Neural cell (in vitro differentiated cells): Measurements from ENCODE around the gene ABCA8. TPM values are rescaled to one million over a fixed set of nuclear protein-coding genes. Genes with fewer than 3 reads are reported as not detected.

Experiments
- H2AFZ ChIP-seq: fragments of 200-600, 300-800 bp; sonication (generic), shearing (Covaris generic); 2 replicates; pipeline ENCODE4 v1.6.0; 2014; ENCODE audit warnings: low read depth, mild to moderate bottlenecking, antibody characterized with exemption, low read length, moderate library complexity
- H3F3A ChIP-seq: fragments of 200-600 bp; shearing (Covaris generic); 2 replicates; pipeline ENCODE4 v1.6.1; 2016; ENCODE audit warnings: mild to moderate bottlenecking, moderate library complexity, mixed read lengths, antibody characterized with exemption, low read length; ENCODE audit not compliant: insufficient read depth, poor library complexity, severe bottlenecking
- H3K27ac ChIP-seq: fragments of 200-600, 300-800 bp; sonication (generic), shearing (Covaris generic); 2 replicates; pipeline ENCODE4 v1.5.1; 2014; ENCODE audit warnings: mild to moderate bottlenecking, low read length, moderate library complexity
- H3K27me3 ChIP-seq: fragments of 300-800, 200-600 bp; sonication (generic), shearing (Covaris generic); 2 replicates; pipeline ENCODE4 v1.6.0; 2014; ENCODE audit warnings: mild to moderate bottlenecking, low read depth, low read length, moderate library complexity; ENCODE audit not compliant: insufficient read depth
- H3K36me3 ChIP-seq: fragments of 300-800, 200-600 bp; sonication (generic), shearing (Covaris generic); 2 replicates; pipeline ENCODE4 v1.5.1; 2014; ENCODE audit warnings: mild to moderate bottlenecking, antibody characterized with exemption, low read length, moderate library complexity; ENCODE audit not compliant: insufficient read depth
- H3K4me2 ChIP-seq: fragments of 300-800, 200-600 bp; sonication (generic), shearing (Covaris generic); 2 replicates; pipeline ENCODE4 v1.6.0; 2014; ENCODE audit warnings: mild to moderate bottlenecking, low read length
- H3K4me3 ChIP-seq: fragments of 300-800, 200-600 bp; sonication (generic), shearing (Covaris generic); 2 replicates; pipeline ENCODE4 v1.5.1; 2014; ENCODE audit warnings: mild to moderate bottlenecking, low read length, moderate library complexity
- H3K79me2 ChIP-seq: fragments of 200-600 bp; shearing (Covaris generic); replicated peaks from 2 replicates; pipeline ENCODE4 v1.6.0; 2014; ENCODE audit warnings: mild to moderate bottlenecking, low read length, moderate library complexity; ENCODE audit not compliant: insufficient read depth
- H3K9ac ChIP-seq: fragments of 300-800, 200-600 bp; sonication (generic), shearing (Covaris generic); 2 replicates; pipeline ENCODE4 v1.6.1; 2016; ENCODE audit warnings: mild to moderate bottlenecking, low read length, mixed read lengths
- H3K9me2 ChIP-seq: fragments of 200-600 bp; shearing (Covaris generic); 2 replicates; pipeline ENCODE4 v1.6.1; 2016; ENCODE audit warnings: mild to moderate bottlenecking, low read length, mixed read lengths; ENCODE audit not compliant: insufficient read depth
- H3K9me3 ChIP-seq: fragments of 200-600, 300-800 bp; sonication (generic), shearing (Covaris generic); 2 replicates; pipeline ENCODE4 v1.6.1; 2016; ENCODE audit warnings: mild to moderate bottlenecking, mixed run types, low read length, moderate library complexity, mixed read lengths
- H4K20me1 ChIP-seq: fragments of 200-600 bp; shearing (Covaris generic); 2 replicates; pipeline ENCODE4 v1.6.1; 2016; ENCODE audit warnings: mild to moderate bottlenecking, mixed run types; ENCODE audit not compliant: insufficient read depth
- EP300 ChIP-seq: fragments of 450-650 bp; conservative IDR thresholded peaks from 2 replicates; pipeline ENCODE4 v1.6.1; 2014; ENCODE audit warnings: antibody characterized with exemption, mild to moderate bottlenecking, moderate library complexity; ENCODE audit not compliant: poor library complexity, severe bottlenecking
- EZH2 ChIP-seq: fragments of 200-600, 300-800 bp; shearing (Covaris generic), sonication (generic); IDR thresholded peaks from 2 replicates; pipeline ENCODE4 v1.6.1; 2014; ENCODE audit warnings: antibody characterized with exemption, low read length, borderline replicate concordance, mild to moderate bottlenecking; ENCODE audit not compliant: insufficient read depth, poor library complexity, severe bottlenecking
- MXI1 ChIP-seq: fragments of 450-650 bp; conservative IDR thresholded peaks from 2 replicates; pipeline ENCODE4 v1.6.1; 2014; ENCODE audit warnings: antibody characterized with exemption, mild to moderate bottlenecking; ENCODE audit not compliant: poor library complexity, severe bottlenecking
- POLR2AphosphoS5 ChIP-seq: IDR thresholded peaks from 2 replicates; pipeline ENCODE4 v1.6.1; 2012
- RAD21 ChIP-seq: fragments of 450-650 bp; conservative IDR thresholded peaks from 2 replicates; pipeline ENCODE4 v1.6.1; 2014; ENCODE audit warnings: antibody characterized with exemption, mild to moderate bottlenecking, moderate library complexity
- SMC3 ChIP-seq: fragments of 450-650 bp; conservative IDR thresholded peaks from 2 replicates; pipeline ENCODE4 v1.6.1; 2014; ENCODE audit warnings: antibody characterized with exemption, mild to moderate bottlenecking, moderate library complexity; ENCODE audit not compliant: poor library complexity
- TAF1 ChIP-seq: IDR thresholded peaks from 2 replicates; pipeline ENCODE4 v1.6.1; 2012; ENCODE audit warnings: low read depth
- polyA plus RNA-seq: library from polyadenylated mRNA; depleted of rRNA; stranded (reverse); fragments of >200 nt; gene quantifications from 2 replicates; pipeline ENCODE4 v1.2.3, GENCODE V29; 2014
- TF ChIP-seq, protein P1 (sequence below): IDR thresholded peaks from 2 replicates; pipeline ENCODE4 v1.6.1; 2012; ENCODE audit warnings: borderline replicate concordance
- TF ChIP-seq, protein P2 (sequence below): fragments of 450-650 bp; IDR thresholded peaks from 2 replicates; pipeline ENCODE4 v1.5.1; 2014; ENCODE audit warnings: antibody characterized with exemption, mild to moderate bottlenecking, moderate library complexity; ENCODE audit not compliant: poor library complexity, severe bottlenecking

Gene ABCA8
- polyA plus RNA-seq, 1 donor from 2014 or later = not detected

DNA sequence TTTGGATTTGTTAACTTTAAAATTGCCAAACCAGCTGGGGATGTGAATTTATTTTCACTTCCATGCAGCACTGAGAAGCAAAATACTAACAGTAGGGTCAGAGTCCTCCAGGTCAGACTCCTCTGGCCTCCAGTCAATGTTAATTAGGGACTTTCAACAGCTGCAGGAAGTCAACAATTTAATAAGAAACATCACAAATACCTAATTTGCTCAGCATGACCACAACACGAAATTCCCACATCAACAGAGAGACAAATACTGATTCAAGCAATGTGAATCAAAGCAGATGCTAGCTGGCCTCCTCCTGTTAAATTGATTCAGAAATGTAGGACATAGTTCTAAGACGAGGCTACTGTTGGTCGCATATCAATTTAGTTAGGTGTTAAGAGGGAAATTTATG is 111.7 kb downstream of the ABCA8 start:
- Histone ChIP-seq H3K9me3 (no peaks in the 10 kb centered on the region), H2AFZ (no peak overlapping the region), H3F3A (no peaks in the 10 kb centered on the region), H3K79me2 (no peaks in the 10 kb centered on the region), H3K4me2 (no peak overlapping the region), H3K27ac (no peak overlapping the region), H3K9ac (no peak overlapping the region), H3K27me3 (no peaks in the 10 kb centered on the region), H3K36me3 (no peaks in the 10 kb centered on the region), H3K9me2 (no peaks in the 10 kb centered on the region), H3K4me3 (no peak overlapping the region), H4K20me1 (no peaks in the 10 kb centered on the region)
- TF ChIP-seq MXI1 = no peak
- TF ChIP-seq, protein P1, sequence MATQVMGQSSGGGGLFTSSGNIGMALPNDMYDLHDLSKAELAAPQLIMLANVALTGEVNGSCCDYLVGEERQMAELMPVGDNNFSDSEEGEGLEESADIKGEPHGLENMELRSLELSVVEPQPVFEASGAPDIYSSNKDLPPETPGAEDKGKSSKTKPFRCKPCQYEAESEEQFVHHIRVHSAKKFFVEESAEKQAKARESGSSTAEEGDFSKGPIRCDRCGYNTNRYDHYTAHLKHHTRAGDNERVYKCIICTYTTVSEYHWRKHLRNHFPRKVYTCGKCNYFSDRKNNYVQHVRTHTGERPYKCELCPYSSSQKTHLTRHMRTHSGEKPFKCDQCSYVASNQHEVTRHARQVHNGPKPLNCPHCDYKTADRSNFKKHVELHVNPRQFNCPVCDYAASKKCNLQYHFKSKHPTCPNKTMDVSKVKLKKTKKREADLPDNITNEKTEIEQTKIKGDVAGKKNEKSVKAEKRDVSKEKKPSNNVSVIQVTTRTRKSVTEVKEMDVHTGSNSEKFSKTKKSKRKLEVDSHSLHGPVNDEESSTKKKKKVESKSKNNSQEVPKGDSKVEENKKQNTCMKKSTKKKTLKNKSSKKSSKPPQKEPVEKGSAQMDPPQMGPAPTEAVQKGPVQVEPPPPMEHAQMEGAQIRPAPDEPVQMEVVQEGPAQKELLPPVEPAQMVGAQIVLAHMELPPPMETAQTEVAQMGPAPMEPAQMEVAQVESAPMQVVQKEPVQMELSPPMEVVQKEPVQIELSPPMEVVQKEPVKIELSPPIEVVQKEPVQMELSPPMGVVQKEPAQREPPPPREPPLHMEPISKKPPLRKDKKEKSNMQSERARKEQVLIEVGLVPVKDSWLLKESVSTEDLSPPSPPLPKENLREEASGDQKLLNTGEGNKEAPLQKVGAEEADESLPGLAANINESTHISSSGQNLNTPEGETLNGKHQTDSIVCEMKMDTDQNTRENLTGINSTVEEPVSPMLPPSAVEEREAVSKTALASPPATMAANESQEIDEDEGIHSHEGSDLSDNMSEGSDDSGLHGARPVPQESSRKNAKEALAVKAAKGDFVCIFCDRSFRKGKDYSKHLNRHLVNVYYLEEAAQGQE = no peak
- TF ChIP-seq, protein P2, sequence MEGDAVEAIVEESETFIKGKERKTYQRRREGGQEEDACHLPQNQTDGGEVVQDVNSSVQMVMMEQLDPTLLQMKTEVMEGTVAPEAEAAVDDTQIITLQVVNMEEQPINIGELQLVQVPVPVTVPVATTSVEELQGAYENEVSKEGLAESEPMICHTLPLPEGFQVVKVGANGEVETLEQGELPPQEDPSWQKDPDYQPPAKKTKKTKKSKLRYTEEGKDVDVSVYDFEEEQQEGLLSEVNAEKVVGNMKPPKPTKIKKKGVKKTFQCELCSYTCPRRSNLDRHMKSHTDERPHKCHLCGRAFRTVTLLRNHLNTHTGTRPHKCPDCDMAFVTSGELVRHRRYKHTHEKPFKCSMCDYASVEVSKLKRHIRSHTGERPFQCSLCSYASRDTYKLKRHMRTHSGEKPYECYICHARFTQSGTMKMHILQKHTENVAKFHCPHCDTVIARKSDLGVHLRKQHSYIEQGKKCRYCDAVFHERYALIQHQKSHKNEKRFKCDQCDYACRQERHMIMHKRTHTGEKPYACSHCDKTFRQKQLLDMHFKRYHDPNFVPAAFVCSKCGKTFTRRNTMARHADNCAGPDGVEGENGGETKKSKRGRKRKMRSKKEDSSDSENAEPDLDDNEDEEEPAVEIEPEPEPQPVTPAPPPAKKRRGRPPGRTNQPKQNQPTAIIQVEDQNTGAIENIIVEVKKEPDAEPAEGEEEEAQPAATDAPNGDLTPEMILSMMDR = no peak
- no peak for TF ChIP-seq SMC3
- no peak for TF ChIP-seq EP300
- no peak for TF ChIP-seq TAF1
- no peak for TF ChIP-seq EZH2

DNA sequence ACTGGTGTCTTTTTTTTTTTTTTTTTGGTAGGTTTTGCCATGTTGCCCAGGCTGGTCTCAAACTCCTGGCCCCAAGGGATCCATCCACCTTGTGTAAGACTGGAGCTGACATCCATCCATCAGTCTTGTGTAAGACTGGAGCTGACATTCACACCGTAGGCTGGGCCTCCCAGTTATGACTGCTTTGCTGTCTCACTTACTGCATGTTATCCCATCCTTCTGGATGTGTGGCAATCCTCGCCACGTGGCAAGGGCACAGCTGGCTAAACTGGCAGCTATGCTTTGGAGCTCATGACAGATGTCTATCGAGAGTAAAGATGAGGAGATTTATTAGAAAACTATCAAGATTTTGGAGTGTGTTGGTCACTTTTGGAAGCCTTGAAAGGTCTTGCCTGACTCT is 115.1 kb downstream of the ABCA8 start:
- Histone ChIP-seq H3K27ac (no peak overlapping the region), H3K9ac (no peak overlapping the region), H2AFZ (no peak overlapping the region), H3F3A (no peaks in the 10 kb centered on the region), H3K4me2 (no peak overlapping the region), H4K20me1 (no peaks in the 10 kb centered on the region), H3K9me2 (no peaks in the 10 kb centered on the region), H3K4me3 (no peak overlapping the region), H3K9me3 (no peaks in the 10 kb centered on the region), H3K79me2 (no peaks in the 10 kb centered on the region), H3K36me3 (no peaks in the 10 kb centered on the region), H3K27me3 (no peaks in the 10 kb centered on the region)
- TF ChIP-seq EP300 (no peak), EZH2 (no peak), TAF1 (no peak), MXI1 (no peak), POLR2AphosphoS5 (no peak), SMC3 (no peak), RAD21 (no peak)
- TF ChIP-seq, protein P2 = no peak
- TF ChIP-seq, protein P1 = no peak
